Pulmonary artery endothelial cell (primary cell): Measurements from ENCODE around the gene HOXA3. TPM values are rescaled to one million over a fixed set of nuclear protein-coding genes. Genes with fewer than 3 reads are reported as not detected.
A peak's percentile ranks its signal among the peaks of the same experiment; 100 is the strongest.

Experiments
- DNase-seq: peaks from one replicate; pipeline ENCODE4 v3.0.0-alpha.2; 2011; ENCODE audit warnings: low read depth, low spot score
- total RNA-seq: library from RNA; depleted of rRNA; stranded (reverse); fragments of >200 nt; gene quantifications from 2 replicates; pipeline ENCODE4 v1.2.3, GENCODE V29; 2014

The HOXA3 gene
- total RNA-seq, 1 donor from 2014 or later, result 0.66 TPM

DNA sequence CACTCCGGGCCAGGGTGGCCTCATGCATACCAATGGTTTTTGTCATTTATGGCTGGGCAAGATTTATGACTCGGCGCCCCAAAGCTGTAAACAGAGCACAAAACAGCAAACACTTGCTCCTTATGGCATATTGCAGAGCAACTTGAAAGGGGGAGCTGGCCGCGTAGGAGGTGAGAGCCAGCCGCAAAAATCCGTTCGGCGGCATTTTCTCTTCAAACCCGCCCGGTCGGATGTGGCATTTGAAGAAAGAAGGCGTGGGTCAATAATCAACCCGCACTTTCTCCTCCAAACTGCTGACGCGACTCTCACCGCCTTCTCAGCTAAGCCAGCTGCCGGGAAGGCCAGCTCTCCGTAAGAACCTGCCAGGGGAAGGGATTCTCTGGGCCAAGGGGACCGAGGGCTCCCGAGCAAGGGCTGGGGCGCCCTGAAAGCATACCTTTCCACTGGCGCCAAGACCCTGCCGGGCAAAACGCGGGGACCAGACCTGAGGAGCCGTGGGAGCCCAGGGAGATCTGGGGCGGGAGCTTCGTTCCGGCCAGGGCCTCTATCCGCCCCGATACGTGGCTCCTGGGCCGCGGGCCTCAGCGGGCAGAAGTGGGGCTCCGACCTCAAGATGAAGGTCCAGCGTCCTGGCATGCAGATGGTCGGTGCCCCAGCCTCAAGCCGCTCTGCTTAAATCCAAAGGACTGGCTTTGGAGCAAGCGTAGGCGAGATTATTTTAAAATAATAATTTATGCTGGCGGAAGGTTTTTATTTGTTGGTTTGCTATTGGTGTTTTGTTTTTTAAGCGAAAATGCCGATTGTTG lies 37.0 kb downstream of the HOXA3 start:
- DNase-seq, result no peak

DNA sequence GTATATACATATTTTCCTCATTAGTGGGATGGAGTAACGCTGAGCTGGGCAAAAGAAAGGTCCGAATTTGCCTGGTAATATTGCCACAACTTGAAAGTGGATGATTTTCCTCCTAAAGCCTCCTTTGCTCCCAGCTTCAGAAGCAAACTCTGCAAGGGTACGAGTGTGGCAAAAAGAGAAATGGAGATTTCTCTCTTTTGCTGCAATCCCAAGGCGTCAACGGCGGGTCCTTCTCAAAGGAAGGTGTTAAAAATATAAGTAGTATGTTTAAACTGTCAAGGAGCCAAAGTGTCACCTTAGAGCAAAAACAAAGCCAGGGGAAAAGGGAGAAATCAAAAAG lies 37.5 kb downstream of the HOXA3 start:
- DNase-seq, result no peak

DNA sequence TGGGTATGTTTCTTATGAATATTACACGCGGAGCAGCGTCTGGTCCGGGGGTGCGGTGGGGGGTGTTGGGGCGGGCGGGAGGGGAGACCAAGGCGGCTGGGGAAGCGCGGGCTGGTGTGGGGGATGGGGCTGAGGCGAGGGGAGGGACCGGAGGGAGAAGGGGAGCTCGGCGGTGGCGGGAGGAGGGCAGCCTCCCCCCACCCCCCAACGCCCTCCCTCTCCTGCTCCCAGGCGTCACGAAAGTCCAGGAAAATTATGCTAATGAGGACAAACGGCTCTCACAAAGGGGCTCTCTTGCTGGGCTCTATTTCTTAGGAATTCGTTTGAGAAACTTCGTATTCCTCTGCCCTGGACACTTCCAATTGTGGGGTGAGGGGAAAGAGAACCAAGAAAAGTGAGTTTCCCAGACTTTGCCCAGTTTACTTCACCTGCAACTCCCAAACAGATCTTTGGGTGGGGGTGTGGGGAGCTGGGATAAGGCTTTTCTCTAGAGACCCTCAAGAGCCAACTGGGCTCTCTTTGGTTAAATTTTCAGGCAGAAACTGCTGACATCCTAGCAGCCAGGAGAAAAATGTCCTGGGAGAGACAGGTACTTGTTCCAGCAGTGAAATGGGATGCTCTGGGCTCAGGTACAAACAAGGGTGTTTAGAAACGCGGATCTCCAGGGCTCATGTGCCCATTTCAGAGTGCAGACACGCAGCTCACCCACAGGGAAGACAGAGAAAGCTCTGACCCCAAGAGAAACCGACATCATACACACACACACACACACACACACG lies 38.2 kb downstream of the HOXA3 start:
- no peak for DNase-seq

DNA sequence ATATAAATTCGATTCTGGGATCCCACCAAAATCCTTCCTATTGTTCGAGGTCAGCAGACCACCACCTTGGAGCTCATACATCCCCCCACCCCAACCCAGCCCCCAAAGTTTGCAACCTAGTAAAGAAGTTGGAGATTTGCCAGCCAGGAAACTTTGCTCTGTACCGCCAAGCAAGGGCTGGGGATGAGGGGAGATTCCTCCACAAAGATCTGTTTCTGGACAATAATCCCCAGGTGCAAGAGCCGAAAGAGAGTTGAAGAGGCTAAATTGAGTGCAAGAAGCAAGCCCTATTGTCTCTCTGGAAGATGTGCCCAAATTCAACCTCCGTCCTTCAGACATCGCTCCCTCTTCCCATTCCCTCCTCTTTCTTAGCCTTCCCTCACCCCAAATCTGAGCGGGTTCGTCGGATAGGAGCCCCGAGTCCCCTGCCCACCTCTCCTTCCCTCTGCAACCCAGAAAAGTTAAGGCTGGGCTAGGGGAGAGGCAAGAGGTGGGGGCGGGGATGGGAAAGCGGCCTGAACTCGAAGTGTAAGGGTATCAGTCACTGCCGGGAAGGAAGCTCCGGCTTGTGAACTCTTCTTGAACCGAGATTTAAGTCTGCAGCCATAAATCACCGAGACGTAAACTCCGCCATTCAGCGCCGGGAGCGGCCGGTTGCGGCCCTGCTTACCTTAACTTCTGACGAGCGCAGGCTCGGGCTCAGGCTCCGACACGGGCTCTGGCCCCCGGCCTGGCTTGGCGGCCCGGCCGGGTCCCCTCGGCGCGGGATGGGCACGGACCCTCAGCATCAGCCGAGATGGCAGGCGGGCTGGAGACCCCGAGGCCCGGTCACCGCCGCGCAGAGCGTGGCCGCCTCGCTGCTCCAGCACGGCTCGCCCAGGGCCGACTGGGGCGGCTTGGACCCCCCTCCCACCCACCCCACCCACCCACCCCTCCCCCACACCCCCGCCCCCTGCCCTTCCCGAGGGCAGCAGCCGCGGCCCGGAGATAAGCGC lies 39.1 kb downstream of the HOXA3 start:
- peak; percentile 83 for DNase-seq

DNA sequence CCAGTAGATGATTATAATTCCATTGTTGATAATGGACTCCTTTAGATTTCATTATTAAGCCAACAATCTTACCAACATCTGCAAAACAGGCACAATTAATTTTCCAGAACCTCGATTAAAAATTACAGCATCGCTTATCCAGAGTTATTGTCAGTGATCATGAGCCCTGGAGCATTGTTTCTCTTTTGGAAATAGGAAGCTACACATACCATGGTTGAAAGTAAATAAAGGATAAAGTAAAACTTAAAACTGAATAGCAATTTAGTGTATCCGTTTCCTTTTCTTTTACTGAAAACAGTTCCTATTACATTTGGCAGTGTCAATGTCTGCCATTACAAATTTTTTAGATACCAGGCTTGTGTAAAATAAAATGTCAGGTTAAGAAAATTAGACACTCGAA lies 40.0 kb downstream of the HOXA3 start:
- DNase-seq, result no peak

DNA sequence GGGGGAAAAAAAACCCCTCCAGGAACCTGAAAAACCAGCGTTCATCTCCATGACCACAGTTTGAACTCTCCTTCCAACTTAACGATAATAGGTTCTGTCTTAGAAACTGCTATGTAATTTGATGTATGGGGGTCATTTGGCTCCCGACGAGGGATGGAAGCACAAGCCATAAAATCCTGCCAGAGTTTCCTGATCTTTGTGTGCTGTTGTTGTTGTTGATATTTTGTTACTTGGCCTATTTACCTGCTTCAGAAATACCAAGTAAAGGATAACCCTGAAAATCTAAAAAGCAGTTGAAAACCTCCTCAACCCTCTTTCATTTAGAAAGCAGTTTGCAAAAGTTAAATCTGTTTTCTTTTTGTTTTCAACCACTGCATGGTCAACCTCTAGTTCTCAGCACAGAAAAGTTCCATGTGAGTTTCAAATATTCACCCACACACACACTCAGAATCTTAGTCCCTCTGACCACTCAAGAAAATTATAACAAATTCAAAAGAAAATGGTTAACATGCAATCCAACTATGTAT lies 40.6 kb downstream of the HOXA3 start:
- DNase-seq, result no peak

DNA sequence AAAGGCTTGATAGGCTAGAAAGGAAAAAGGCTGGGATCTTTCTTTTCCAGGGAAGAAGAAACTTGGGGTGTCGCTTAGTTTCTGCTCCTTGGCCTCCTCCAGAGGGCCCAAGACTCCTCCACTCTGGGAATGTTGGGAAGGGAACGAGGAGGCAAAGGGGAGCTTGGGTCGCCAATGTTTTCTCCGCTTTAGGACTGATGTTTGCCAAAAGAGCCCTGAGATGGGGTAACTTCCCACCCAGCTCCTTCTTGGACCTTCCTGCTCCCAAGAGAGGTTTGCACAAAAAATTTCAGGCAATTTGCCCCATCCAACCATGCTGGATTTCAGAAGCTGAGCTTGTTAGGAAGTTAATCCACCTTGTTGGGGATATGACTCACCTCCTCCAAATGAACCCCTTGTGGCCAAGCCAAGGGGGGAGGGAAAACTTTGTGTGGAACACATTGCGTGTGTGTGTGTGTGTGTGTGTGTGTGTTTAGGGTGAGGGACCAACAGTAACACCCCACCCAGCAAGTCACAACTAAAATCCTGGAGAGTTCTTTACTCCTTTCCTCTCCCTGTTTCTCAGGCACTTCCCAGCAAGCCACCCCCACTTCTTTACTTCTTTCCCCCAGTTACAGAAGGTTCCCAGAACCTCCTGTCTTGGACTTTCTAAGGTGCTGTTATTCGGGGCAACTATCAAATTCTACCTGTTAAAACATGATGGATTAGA lies 41.2 kb downstream of the HOXA3 start:
- DNase-seq, result no peak

DNA sequence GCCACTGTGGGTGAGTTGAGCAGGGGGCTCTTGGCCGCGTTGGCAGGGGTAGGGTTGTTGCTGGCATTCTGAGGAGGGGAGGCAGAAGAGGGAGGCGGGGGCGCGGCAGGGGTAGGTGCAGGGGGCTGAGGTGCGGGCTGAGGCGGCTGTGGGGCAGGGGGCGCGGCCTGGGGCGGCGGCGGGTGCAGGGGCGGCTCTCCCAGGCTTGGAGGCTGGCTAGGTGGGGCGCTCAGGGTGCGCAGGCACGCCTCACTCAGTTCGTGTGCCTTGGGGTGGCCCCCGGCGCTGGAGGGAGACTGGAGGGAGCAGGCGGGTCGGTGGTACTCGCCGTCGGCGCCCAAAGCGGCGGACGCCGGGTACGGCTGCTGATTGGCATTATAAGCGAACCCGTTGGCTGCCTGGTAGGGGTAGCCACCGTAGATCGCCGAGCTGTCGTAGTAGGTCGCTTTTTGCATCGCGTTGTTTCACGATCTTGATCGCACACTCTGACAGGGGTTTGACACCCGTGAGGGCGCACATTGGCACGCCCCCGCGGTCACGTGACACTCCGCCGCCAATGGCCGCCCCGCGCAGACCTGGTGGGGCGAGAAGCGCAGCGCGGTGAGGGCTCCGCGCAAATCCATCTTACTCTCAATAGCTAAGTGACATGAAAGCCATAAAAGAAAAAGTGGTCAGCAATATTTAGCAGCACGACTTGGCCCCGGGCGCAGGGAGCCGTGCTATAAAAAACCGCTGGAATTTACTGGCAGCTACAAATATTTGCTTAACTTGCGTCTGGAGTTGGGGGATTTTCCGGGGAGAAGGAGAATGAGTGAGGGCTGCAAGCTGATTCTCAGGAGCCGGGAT lies 42.0 kb downstream of the HOXA3 start:
- no peak for DNase-seq

DNA sequence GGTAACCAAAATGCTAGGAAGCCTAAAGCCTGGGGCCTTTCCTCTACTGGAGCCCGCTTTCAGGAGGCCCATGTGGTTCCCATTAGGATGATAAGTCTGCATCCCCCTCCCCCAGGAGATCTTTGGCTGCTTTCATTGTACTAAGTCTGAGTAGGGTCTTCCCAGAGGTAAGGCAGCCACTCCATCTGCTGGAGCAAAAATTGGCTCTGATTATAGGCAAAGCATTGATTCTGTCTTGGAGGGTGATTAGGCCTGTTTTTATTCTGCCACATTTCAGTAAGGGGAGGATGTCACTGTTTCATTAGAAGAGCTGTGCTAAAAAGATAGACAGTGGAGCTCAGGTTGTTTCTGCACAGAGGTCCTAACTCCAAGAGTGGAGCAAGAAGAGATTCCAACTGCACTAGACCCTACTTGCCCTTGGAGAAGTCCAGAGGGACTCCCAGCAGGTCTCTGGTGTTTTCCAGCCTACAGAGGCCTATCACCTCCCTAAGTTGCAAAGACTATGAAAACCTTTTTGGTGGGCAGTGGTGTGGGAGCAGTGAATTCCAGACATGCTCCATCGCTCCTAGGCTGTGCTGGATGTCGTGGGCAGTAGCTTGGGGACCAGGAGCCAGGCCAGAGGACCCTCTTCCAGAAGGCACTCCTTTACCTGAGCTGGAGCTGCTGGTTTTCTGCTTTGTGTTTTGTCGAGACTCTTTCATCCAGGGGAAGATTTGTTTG lies 42.8 kb downstream of the HOXA3 start:
- no peak for DNase-seq

DNA sequence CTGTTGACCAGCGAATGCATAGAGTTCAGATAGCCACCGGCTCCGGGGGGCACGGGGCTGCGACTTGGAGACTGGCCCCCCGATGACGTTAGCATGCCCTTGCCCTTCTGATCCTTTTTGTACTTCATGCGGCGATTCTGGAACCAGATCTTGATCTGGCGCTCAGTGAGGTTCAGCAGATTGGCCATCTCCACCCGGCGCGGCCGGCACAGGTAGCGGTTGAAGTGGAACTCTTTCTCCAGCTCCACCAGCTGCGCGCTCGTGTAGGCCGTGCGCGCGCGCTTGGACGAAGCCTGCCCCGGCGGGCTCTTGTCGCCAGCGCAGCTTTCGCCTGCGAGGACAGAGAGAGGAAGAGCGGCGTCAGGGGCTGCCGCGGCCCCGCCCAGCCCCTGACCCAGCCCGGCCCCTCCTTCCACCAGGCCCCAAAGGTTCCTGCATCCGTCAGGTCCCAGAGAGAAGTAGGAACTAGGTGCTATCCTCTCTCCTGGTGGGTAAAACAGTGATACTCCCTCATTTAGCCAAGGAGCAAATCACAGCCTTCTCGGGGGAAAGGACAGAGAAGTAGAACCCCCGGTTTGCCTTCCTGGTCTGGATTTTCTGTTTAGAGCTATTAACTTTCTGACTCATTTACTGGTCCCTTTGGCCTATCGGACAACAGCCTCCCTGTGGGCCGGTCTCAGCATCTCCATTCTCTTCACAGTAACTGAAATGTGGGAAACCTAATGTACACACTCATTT lies 43.8 kb downstream of the HOXA3 start:
- no peak for DNase-seq

DNA sequence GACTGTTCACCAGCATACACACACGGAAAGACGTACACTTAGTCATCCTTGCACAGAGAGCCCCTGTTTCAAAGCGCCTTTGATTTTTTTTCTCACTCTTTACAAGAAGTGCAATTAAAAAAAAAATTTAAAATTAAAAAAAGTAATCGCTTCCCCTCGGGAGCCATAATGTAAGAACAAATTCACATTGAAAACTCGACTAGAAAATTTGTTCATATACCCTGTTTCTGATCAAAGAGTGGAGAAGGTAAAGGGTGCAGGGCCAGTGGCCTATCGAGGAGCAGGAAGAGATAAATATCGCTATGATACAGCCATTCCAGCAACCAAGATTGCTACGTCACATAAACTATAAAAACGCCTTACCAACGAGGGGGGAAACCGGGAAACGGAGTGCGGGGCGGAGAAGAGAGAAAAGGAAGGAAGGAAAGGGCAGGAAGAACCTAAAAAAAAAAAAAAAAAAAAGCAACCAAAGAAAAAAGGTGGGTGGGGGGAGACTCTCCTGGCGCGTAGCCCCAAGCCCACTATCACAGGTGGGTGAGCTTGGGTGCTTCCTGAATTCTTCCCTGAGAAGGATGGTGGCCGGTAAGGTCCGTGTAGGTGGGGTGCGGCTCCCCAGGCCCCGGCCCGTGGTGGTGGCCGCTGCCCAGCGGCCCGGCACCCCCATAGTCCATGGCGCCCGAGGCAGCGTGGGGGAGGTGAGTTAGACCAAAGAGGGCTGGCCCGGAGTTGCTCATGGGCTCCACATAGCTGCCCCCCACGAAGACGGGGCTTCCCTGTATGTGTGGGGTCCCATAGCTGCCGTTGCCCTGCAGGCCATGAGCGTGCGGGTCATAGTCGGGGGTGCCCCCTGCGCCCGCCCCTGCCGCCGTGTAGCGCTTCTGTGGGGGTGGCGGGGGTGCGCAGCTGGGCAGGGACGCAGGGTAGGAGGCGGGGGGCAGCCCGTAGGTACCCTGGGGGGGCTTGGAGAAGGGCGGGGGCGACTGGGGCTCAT lies 44.7 kb downstream of the HOXA3 start:
- no peak for DNase-seq

DNA sequence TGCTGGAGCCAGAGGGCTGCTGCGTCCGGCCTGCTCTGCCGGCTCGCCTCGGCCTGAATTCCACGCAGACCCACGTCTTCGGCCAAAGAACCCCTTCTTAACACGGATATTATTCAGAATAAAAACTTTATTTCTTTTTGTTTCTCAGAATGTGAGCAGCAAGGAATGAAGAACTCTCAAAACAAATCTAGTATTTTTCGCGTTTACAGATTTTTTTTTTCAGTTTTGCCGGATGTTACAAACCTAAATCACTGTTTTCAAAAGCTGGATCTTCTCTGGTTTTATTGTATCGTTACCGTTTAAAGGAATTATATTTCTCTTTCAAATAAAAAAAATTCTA lies 45.5 kb downstream of the HOXA3 start:
- DNase-seq, result no peak

DNA sequence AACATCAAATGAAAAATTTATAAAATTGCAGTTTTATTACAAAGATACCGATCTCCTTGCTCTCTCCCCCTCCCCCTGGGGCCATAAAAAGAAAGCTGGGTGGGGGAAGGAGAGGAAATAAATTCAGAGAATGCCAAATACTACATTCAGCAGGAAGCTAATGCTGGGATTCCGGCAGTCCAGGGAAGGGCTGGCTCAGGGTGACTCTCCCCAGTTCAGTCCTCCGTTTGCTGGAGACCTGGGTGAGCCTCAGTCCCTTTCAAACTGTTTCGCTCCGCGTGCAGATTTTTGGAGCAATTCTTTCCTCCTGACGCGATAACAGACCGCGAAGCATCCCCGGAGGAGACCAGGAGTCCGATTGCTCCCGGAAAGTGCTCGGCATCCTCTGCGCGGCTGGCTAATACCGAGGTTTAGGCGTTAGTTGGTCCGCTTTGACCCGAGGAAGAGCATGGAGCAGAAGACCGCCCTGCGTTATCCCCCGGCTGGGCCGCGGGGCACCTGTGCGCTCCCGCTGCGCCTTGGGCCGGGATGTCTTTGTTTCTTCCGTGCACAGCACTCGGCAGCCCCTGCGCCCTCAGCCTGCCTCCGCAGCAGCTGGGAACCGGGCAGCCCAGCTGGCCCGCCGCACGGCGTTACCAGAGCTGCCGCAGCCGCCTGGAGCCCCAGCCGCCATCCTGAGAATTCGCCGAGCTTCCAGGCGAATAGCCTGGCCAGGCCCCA lies 46.0 kb downstream of the HOXA3 start:
- DNase-seq, result no peak

DNA sequence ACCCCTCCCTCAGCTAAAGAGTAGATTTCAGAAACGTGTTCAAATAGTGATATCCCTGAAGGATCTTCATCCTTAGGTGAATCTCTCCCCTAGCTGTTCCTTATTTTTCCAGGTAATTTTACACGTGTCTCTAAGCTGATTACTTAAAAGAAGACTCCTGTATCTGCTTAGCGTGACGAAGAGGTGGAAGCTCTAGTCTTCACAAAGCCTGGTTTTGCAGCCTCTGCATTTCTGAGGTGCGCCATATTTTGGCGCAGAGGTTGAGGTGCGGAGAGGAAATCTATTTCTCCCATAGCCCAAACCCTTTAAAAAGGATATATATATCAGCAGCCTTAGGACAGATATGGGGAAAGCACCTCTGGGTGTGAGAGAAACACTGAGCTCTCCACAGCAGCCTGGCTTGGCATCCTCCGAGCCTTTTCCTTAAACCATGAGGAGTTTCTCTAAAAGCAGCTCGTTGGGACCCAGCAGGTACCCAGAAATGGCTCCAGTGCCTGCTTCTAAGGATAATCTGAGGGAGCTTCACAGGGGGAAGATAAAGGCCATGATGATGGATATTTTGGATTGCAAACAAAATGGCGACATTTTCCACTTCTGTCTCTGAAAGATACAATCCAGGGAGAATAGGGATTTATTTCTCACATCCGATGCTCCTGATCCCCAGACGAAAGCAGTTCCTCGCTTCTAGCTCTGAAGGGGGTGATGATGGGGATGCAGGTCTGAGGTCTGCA lies 46.9 kb downstream of the HOXA3 start:
- no peak for DNase-seq

DNA sequence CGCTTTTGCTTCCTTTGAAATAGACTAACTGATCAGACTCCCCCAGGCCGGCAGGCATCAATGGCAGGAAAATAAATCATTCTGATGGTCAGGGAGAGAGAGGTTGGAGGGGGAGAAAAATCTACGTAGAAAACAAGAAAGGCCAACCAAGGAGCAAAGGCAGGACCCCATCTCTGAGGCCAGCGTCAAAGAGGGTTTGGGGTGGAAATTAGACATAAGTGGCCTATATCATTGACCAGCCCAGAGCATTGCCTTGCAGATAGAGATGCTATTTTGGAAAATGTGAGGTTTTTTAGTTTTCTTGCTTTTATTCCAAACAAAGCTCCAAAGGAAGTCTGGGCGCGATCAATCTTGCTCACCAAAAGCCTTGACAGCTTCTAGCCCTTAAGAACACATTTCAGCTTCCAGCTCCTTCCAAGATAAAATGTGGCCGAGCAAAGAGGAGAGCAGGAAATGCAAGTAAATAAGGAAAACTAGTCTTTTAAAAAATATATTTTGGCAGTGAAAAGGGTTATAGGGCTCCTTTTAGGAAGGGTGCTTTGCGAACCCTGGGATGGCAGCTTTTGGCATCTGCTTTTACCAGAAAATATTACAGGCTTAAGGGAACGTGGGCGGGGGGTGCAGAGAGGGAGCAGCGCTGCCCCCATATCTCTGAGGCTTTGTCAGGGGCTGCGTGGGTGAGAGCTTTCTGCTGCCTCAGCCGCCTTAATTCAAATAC lies 47.9 kb downstream of the HOXA3 start:
- DNase-seq, result no peak
